Bone marrow (tissue), 2 donors: ENCODE measurements around the gene HPN.
A peak's percentile ranks its signal among the peaks of the same experiment; 100 is the strongest.

ENCODE experiments used
- DNase-seq, 2 donors: peaks; one replicate each; lab custom pipeline; 2025; lab: John Stamatoyannopoulos, UW

The HPN gene

GRCh38 chr19:35062942-35063341, 21.4 kb downstream of the HPN start:
- no peak for DNase-seq

- no peak for DNase-seq
Observed at GRCh38 chr19:35063940-35064818, 22.7 kb downstream of the HPN start.

- no peak for DNase-seq
Observed at GRCh38 chr19:35065574-35065973, 24.1 kb downstream of the HPN start.

DNA sequence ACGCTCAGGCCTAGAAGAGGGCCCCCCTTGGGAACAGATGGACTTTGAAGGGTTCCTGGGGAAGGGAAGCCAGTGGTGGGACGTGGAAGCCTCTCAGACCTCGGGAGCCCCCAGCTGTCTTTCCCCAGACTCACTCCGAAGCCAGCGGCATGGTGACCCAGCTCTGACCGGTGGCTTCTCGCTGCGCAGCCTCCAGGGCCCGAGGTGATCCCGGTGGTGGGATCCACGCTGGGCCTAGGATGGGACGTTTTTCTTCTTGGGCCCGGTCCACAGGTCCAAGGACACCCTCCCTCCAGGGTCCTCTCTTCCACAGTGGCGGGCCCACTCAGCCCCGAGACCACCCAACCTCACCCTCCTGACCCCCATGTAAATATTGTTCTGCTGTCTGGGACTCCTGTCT, 24.6 kb downstream of the HPN start:
- DNase-seq, result no peak

DNA sequence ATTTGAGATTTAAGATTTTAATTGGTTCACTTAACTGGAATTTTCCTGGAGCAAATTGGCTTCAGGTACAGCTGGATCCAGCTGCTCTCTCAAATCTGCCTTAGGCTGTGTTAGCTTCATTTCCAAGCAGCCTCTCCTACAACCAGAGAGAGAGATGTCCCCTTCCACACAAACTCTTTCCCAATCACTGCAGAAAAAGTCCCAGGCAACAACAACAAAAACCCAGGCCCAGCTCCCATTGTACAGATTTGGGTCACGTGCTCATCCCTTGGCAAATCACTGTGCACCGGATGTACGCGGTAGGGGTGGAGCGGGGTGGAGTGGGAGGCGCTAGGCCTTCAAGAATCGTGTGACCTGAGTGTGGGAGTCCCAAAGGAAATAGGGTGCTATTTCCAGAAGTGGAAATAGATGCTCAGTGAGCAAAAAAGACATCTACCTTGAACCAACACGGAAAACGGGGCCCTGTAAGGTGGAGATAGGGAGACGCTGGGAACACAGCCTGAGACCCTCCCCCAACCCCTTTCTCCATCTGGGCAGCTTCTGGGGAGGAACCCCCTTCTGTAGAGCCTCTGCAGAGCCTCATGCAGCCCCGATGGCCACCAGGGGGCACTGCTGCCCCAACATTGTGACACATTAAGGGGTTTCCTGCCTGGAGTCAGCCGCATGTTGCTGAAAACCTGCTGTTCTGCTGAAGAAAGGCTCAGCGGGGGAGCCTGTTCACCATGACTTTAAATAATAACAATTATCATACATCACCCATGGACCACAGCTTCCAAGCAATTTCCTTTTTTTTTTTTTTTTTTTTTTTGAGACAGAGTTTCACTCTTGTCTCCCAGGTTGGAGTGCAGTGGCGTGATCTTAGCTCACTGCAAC, 25.4 kb downstream of the HPN start:
- peak; percentile 62 to 73 for DNase-seq

DNA sequence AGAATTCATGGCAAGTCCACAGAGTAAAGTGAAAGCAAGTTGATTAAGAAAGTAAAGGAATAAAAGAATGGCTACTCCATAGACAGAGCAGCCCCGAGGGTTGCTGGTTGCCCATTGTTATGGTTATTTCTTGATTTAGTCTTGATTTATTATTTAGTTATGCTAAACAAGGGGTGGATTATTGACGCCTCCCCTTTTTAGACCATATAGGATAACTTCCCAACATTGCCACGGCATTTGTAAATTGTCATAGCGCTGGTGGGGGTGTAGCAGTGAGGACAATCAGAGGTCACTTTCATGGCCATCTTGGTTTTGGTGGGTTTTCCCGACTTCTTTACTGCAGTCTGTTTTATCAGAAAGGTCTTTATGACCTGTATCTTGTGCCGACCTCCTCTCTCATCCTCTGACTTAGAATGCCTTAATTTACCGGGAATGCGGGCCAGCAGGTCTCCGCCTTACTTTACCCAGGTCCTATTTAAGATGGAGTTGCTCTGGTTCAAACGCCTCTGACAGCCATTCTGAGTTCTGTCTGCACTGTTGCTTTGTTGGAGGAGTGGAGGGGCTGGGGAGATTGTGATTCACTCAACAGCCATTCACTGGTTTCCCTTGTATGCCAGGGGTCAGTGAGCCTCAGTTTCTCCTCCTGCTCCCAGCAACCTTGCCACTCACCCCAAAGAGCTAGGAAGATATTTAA, 27.6 kb downstream of the HPN start:
- DNase-seq, result no peak

- no peak for DNase-seq
Observed at GRCh38 chr19:35069696-35070095, 28.2 kb downstream of the HPN start.

DNA sequence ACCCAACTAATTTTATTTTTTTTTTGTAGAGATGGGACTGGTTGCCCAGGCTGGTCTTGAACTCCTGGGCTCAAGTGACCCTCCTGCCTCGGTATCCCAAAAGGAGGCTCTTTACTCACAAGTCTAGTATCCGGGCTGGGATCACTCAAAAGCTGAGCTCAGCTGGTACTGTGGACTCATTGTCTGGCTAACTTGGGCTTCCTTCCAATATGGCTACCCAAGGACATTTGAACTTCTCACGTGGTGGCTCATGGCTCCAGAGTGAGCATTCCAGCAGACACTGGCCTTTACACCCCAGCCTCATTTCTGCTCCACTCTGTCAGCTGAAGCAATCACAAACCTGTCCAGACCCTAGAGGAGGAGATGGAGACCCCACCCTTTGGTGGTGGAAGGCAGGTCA, 28.9 kb downstream of the HPN start:
- DNase-seq, result no peak

DNA sequence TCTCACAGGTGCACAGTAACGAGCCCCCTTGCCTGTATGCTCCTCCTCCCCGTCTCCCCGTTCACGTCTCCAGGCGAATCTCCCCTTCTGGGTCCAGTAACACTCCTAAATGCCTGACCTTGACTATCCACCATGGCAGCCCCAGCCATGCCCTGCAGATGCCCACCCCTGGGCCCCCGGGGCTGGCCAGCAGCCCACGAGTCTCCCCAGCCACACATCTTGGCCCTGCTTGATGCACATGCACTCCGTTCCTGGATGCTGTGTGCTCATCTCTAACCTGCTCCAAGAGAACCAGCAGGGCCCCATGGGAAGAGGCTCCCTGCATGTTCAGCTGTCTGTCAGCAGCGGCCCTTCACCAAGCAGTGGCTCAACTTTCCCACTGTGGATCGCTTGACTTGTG, 32.0 kb downstream of the HPN start:
- DNase-seq, result no peak

- no peak for DNase-seq
Observed at GRCh38 chr19:35073941-35074340, 32.4 kb downstream of the HPN start.

DNA sequence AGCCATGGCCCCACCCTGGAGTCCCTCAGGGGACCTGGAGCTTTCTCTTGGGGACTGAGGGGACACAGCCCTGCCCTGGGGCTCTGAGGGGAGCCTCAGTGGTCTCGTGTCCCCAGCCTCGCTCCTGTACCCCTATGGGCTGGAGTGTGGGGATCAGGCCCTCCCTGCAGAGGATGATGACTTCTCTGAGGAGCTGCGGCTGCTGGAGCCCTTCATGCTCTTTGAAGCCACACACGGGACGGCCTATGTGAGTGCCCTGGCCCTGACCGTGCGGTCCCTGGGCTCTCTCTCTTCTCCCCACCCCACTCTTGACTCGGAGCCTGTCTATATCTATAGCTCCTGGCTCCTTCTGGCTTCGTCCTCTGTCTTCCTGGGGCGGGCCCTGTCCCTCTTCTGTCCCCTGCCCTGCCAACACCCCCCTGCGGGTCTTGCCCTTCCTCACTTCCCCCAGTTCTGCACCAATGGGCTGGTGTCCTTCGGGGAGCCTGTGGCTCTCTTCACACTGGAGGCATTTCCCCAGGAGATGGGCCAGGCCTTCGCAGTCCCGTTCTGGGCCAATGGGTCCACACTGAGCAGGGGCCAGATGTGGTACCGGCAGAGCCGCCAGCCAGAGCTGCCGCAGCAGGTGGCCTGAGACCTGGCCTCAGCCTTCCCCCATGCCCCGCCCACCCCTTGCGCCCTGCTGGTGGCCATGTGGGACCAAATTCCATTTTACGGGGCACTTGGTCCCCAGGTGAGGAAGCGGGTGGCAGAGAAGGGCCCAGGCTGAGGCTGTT, 33.1 kb downstream of the HPN start:
- DNase-seq, result no peak

DNA sequence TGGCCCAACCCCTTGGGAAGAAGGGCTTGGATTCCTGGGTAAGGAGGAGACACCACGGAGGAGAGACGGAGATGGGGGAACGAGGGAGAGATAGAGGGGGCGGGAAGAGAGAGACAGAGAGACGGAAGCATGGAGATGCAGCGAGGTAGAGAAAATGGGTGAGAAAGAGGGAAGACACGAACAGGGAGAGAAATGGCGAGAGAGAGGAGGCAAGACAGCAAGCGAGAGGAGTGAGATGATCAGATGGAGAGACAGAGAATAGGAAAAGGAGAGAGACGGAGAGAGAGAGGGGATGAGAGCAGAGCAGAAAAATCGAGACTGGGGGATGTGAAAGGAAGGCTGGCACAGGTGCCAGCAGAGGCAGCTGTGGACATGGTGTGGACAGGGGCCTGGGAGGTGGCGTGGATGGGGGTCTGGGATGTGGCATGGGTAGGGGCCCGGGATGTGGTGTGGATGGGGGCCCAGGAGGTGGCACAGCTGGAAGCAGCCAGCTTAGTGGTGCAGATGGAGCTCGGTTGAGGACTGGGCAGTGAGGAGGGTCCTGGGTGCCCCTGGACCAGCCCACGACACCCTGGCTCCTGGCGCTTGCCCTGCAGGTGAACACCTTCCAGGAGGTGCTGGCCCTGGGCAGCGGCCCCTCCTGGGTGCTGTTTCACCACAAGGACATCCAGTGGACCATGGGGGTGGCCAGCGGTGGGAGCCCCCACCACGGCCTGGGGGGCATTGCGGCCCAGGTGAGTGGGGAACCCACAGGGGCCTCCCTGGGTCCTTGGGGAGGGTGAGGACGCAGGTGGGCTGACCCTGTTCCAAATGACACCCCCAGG, 33.9 kb downstream of the HPN start:
- DNase-seq, result no peak

DNA sequence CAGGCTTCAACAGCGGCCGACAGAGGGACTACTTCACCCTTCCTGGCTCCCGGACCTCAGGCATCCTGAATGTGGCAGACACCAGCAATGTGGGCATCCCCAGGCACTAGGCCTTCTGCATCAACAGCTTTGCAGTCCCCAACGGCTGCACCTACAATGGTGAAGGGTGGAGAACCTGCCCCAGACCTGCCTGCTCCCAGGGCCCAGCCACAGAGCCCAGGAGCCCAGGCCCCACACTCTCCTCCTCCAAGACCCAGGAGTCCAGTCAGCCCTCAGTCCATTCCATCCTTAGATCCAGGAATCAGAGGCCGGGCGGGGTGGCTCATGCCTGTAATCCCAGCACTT, 34.5 kb downstream of the HPN start:
- DNase-seq, result no peak

DNA sequence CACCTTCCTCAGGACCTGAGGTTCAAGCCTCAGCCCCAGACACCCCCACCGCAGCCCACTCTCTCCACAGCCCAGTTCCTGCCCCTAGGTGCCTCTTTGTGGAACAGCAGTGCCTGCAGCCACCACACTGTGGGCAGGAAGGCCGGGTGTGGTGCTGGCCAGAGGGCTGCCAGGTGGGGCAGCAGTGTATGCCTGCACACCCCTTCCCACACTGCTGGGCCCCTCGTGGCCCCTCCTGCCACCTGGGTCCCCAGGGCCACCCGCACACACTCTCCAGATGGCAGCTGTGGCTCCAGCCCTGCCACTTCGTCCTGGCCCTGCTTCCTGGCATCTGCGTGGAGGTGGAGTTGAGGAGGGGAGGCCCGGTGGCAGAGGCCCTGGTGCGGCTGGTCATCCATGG, 35.1 kb downstream of the HPN start:
- no peak for DNase-seq

GRCh38 chr19:35077411-35078223, 36.1 kb downstream of the HPN start:
- DNase-seq, result no peak

GRCh38 chr19:35079826-35080225, 38.3 kb downstream of the HPN start:
- no peak for DNase-seq

DNA sequence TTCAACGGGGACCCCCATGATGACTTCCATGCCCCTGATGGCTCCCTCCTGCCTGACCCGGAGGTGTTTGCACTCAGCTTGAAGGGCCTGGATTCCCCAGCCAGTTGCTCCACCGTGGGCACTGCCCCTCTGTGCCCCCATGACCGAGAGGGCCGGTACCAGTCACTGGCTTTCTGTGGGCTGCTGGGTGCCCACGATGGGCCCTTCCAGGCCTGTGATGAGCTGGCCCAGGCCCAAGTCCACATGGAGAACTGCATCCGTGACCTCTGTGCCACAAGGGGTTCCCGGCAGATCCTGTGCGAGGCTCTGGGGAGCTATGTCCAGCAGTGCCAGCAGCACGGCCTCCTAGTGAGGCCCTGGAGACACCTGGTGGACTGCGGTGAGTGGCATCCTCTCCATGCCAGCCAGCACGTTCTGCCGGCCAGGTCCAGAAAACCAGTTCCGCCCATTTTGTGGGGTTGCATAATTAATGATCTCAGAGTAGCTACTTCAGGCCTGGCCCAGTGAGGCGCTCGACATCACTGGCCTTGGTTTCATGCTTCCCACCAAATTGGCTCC, 39.2 kb downstream of the HPN start:
- no peak for DNase-seq

DNA sequence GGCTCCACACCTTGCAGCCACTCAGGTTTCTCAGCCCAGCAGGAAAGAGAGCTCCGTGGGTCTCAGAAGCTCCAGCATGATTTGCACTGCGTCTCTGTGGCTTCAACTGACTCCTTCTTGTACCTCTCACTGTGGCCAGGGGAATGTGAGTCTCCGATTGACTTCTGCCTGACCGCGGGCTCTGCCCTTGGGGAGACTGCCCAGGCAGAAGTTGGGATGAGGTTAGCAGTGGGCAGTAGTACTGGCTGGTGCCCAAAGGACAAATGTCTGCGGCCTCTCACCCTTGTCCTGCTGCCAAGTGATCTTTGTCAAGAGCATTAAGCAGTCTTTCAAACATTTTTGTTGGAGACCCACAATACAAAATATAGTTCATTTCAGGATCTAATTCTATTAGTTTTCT, 39.7 kb downstream of the HPN start:
- DNase-seq, result no peak

- DNase-seq, result no peak
Observed at GRCh38 chr19:35083691-35084508, 42.4 kb downstream of the HPN start.
